Skeletal muscle satellite cell (primary cell): ENCODE data around the gene MAD1L1.

Experiments used
- H3K27me3 ChIP-seq: 2 replicates; pipeline ENCODE4 v1.7.0; 2013; ENCODE audit warnings: low read length; ENCODE audit not compliant: control insufficient read depth, insufficient read depth
- H3K36me3 ChIP-seq: 2 replicates; pipeline ENCODE4 v1.7.0; 2013; ENCODE audit warnings: mild to moderate bottlenecking, control low read depth, low read length; ENCODE audit not compliant: insufficient read depth
- H3K4me1 ChIP-seq: 2 replicates; pipeline ENCODE4 v1.7.0; 2013; ENCODE audit warnings: low read length; ENCODE audit not compliant: control insufficient read depth, insufficient read depth
- H3K4me2 ChIP-seq: 2 replicates; pipeline ENCODE4 v1.7.0; 2013; ENCODE audit warnings: mild to moderate bottlenecking, low read length
- H3K4me3 ChIP-seq: 2 replicates; pipeline ENCODE4 v1.7.0; 2013; ENCODE audit warnings: low read length
- H3K9ac ChIP-seq: 2 replicates; pipeline ENCODE4 v1.7.0; 2013; ENCODE audit warnings: mild to moderate bottlenecking, low read depth, low read length, moderate library complexity
- H3K9me3 ChIP-seq: replicated peaks from 2 replicates; pipeline ENCODE4 v1.7.0; 2013; ENCODE audit warnings: mild to moderate bottlenecking, control low read depth, low read length

The MAD1L1 gene

DNA sequence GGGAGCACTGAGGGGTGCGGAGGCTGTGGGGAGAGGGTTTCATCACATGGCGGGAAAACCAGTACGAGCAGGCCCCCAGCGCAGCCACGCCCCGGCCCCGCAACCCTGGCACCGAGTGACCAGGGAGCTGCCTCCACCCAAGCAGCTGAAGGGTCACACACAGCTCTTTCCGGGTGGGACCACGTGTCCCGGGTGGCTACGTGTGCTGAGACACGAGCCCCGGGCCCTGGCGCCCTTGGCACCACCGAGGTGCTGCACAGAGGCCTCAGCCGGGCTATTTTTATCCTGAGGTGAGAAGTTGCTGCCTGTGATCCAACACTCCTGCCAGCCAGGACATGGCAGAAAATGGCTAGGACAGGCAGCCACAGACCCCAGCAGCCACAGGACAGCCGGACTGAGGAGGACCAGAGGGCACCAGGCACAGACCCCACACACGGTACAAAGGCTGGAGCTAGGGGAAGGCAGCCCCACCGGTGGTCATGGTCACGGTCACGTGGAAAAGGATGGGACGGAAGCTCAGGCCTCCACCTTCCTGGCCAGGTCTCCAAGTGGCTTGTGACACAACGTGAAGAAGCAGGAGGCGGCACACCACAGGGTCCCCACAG lies 223.7 kb downstream of the MAD1L1 start:
- Histone ChIP-seq H3K36me3 (no peaks in the 10 kb centered on the region), H3K4me2 (no peak overlapping the region), H3K9me3 (no peaks in the 10 kb centered on the region), H3K27me3 (no peaks in the 10 kb centered on the region), H3K9ac (no peak overlapping the region), H3K4me3 (no peak overlapping the region), H3K4me1 (no peaks in the 10 kb centered on the region)

DNA sequence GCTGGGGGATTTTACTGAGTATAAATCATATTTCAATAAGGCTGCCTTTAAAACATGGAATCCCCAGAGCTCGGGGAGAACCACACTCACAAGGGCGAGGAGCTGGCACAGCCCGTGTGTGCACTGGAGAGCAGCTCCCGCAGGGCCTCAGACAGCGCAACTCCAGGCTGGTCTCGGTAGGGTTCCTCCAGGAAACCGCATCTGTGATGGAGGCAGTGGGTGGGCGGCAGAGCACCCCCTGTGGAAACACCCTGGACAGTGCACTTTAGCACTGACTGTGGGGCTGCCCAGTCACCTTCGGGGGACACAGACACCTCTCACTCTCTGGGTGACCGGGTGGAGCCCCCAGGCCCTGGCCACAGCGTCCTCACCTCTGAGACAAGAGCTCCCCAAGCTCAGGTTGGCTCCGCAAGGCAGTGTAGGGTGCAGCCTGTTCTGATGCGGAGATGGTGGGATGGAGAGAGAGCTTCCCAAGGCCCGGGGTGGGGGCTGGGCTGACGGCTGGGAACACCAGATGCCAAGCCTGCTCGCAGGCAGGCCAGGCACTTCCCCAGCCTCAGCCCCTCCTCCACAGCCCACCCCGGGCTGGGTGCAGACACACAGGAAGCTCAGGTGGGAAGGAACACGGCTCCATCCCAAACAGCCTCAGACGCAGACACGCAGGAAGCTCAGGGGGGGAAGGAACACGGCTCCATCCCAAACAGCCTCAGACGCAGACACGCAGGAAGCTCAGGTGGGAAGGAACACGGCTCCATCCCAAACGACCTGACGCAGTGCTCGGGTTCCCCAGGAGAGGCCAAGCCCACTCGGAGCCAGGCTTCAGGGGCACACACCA lies 224.4 kb downstream of the MAD1L1 start:
- no peak overlapping the region for H3K4me3 ChIP-seq
- H3K27me3 ChIP-seq, result no peaks in the 10 kb centered on the region
- no peaks in the 10 kb centered on the region for H3K36me3 ChIP-seq
- no peak overlapping the region for H3K9ac ChIP-seq
- no peaks in the 10 kb centered on the region for H3K9me3 ChIP-seq
- no peak overlapping the region for H3K4me2 ChIP-seq
- no peaks in the 10 kb centered on the region for H3K4me1 ChIP-seq

DNA sequence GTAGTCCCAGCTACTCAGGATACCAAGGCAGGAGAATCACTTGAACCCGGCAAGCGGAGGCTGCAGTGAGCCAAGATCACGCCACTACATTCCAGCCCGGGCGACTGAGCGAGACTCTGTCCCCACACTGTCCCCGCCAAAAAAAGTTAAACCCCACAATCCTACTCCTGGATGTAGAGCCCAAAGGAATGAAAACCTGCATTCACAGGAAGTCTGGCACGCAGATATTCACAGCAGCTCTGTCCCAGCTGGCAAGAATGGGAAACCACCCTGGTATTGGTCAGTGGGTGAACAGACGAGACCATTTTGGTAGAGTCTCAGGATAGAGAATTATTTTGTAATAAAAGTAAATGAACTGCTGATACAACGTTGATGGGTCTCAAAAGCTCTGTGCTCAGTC lies 225.2 kb downstream of the MAD1L1 start:
- Histone ChIP-seq H3K4me2 (no peak overlapping the region), H3K4me1 (no peaks in the 10 kb centered on the region), H3K4me3 (no peak overlapping the region), H3K36me3 (no peaks in the 10 kb centered on the region), H3K9ac (no peak overlapping the region), H3K9me3 (no peaks in the 10 kb centered on the region), H3K27me3 (no peaks in the 10 kb centered on the region)

DNA sequence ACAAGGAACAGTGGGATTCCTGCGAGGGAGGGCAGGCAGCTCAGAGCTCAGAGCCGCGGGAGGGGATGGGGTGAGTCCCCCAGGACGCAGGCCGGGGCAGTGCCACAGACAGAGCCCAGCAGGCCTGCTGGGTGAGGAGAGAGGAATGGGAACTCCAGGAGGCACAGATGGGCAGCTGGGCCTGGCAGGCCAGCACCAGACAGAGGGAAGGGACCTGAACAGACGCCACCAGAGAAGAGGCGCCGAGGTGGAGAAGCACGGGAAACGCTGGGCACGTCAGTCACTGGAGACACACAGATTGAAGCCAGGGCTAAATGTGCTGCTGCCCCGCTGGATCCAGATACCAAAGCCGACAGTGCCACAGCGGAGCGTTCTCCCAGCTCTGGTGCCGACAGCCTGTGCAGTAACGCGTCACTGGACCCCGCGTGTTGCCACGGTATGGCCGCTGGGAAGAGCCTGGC lies 225.8 kb downstream of the MAD1L1 start:
- Histone ChIP-seq H3K9me3 (no peaks in the 10 kb centered on the region), H3K4me3 (no peak overlapping the region), H3K4me1 (no peaks in the 10 kb centered on the region), H3K36me3 (no peaks in the 10 kb centered on the region), H3K9ac (no peak overlapping the region), H3K4me2 (no peak overlapping the region), H3K27me3 (no peaks in the 10 kb centered on the region)

DNA sequence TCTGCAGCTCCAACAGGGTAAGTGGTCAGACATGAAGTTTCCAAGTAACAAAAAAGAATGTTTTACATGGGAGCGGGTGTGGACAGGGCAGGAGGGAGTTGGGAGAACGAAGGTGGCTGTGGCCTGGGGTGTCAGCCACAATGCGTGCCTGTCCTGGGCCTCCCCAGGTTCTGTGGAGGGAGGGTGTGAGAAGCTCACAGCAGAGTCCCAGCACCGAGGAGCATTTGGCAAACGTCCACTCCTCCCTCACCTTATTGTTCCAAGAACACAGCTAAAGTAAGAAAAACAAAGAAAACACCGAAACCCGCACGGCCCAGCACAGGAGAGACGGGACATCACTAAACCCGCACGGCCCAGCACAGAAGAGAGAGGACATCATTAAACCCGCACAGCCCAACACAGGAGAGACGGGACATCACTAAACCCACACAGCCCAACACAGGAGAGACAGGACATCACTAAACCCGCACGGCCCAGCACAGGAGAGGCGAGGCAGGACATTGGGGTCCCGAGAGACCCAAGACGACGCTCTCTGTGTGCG lies 226.4 kb downstream of the MAD1L1 start:
- Histone ChIP-seq H3K4me1 (no peaks in the 10 kb centered on the region), H3K4me2 (no peak overlapping the region), H3K36me3 (no peaks in the 10 kb centered on the region), H3K9me3 (no peaks in the 10 kb centered on the region), H3K4me3 (no peak overlapping the region), H3K27me3 (no peaks in the 10 kb centered on the region), H3K9ac (no peak overlapping the region)

DNA sequence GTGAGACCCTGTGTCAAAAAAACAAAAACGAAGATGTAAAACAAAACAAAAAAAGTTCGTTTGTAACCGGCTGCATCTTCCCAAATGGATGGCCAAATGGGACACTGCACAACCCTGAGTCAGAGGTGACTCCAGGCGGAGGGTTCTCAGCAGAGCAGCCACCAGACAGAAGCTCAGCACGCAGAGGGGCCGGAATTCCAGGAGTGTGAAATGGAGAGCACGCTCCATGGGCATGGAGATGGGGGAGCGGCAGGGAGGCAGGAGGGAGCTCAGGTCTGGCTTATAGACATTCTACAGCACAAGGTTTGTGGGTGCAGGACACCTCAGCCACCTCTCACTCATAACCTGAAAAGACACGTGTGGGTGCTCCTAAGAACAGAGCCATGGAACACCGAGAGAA lies 227.0 kb downstream of the MAD1L1 start:
- H3K4me3 ChIP-seq, result no peak overlapping the region
- H3K36me3 ChIP-seq, result no peaks in the 10 kb centered on the region
- no peaks in the 10 kb centered on the region for H3K27me3 ChIP-seq
- no peaks in the 10 kb centered on the region for H3K4me1 ChIP-seq
- no peaks in the 10 kb centered on the region for H3K9me3 ChIP-seq
- no peak overlapping the region for H3K4me2 ChIP-seq
- H3K9ac ChIP-seq, result no peak overlapping the region

DNA sequence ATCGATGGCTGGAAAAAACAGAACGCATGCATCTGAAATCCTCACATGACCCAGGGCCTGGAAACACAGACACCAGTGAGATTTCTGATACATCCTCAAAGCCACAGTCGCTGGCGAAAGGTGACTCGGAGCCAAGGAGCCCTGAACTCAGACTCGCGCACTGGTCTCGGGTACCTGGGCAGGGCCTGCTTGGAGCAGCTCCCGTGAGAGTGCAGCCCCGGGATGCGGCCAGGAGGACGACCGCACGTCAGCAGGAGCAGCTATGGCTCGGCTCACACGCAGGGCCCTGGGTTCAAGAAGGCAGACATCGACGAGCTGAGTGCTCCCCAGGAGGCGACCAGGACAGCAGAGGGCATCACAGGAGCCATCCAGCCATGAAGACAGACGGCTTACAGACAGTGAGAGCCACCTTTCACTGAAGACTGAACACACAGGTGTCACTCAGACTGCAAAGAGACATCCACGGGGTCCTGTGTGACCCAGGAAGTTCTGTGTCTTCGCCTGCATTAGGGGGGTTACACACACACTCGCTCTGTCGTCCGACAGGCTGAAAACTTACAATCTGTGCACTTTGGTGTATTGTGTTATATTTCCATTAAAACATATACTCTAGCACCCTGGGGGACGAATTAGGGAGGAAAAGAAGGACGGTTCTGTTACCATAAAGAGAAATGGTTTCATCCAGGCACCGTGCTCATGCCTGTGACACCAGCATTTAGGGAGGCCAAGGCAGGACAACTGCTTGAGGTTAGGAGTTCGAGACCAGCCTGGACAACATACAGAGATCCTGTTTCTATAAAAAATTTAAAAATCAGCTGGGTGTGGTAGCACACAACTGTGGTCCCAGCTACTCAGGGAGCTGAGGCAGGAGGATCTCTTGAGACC lies 227.7 kb downstream of the MAD1L1 start:
- H3K4me3 ChIP-seq, result no peak overlapping the region
- no peaks in the 10 kb centered on the region for H3K27me3 ChIP-seq
- no peak overlapping the region for H3K9ac ChIP-seq
- H3K4me2 ChIP-seq, result no peak overlapping the region
- H3K9me3 ChIP-seq, result no peaks in the 10 kb centered on the region
- no peaks in the 10 kb centered on the region for H3K36me3 ChIP-seq
- no peaks in the 10 kb centered on the region for H3K4me1 ChIP-seq

DNA sequence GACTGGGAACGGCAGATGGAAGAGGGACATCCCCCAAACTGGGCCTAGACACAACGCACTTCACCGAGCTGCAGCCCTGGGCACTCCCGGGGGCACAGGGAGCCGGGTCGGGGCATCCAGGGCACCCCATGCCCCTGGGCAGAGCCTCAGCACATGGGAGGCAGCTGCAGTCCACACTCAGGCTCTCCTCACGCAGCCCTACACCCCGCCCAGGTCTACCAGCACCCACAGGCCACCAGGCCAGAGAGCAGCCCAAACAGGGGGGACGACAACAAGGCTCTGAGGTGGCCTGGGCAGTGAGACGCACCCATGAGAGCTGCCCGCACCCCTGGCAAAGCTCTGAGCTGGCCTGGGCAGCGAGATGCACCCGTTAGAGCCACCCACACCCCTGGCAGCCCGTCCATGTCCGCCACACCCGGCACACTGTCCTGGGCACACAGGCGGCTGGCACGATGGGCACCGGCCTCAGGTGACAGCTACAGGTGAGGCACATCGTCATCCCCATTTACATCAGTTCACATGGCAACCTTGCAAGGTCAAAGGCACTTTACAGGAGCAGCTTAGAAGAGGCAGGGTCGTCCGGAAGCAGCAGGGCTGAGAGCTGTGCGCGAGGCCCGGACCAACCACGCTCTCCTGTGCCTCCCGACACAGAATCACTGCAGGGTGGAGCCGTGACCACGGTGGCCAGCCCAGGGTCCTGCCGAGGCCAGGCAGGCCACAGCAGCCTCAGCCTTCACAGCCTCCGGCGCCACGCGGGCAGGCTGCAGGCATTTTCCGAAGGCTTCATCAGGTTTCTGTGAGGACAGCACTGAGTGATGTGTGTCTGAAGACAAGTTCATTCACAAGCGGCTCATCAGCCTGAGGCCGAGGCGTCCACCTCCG lies 228.6 kb downstream of the MAD1L1 start:
- no peaks in the 10 kb centered on the region for H3K4me1 ChIP-seq
- no peak overlapping the region for H3K4me3 ChIP-seq
- H3K4me2 ChIP-seq, result no peak overlapping the region
- no peak overlapping the region for H3K9ac ChIP-seq
- no peaks in the 10 kb centered on the region for H3K9me3 ChIP-seq
- H3K27me3 ChIP-seq, result no peaks in the 10 kb centered on the region
- H3K36me3 ChIP-seq, result no peaks in the 10 kb centered on the region

DNA sequence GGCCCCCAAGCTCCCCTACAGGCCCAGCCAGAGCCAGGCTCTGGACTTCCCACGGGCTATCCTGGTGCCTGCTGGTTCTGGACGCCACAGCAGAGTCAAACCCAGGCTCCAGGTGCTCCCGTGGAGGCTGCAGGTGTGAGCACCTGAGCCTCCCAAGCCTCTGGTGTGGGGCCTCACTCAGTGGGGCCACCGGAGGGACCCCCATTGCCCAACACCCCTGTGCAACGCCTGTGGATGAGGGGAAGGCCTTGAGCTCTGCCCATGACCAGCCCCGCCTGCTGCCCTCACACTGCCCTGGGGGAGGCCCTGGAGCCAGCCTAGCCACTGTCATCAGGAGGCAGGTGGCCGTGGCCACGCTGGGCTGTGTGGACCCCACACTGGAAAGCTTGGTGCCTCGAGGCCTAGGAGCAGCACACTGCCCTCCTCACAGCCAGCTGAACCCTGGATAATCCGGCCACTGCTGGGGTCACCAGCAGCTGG lies 229.3 kb downstream of the MAD1L1 start:
- Histone ChIP-seq H3K4me2 (no peak overlapping the region), H3K36me3 (no peaks in the 10 kb centered on the region)

DNA sequence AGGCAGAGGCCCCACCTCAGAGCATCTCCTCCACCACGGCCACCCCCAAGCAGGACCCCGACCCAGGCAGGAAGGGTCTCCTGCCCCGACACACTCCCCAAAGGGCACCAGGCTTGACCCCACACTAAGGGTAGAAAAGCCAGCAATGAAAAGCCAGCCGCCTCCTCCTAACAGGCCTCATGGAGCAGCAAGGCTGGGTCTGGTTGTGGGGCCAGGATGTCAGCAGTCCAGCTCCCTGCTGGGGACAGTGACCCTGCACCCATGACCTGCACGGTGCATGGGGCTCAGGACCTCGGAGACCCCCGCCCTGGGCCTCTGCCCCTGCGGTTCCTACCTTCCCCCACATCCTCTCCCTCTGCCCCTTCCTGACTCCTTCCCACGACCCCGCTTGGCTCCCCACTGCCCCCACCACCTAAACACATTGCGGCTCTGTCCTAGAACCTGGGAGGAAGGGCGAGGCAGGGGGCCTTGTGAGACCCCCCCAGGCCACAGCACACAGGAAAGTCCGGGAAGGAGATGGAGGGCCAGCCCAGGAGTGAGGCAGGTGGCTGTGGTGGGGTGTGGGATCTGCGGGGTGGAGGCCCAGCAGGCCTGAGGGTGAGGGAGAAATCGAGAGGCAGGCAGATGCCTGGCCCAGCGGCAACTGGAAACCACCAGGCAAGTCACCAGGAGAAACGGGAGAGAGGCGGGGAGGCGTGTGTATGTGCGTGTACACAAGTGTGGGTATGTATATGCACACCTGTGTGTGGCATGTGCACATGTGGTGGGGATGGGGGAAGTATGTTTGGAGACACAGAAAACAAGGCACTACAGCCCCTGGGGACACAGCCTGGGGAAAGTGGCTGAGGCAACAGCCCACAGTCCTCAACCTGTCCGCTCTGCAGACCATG lies 229.9 kb downstream of the MAD1L1 start:
- no peaks in the 10 kb centered on the region for H3K27me3 ChIP-seq

More for the DNA sequence above, 229.3 kb downstream of the MAD1L1 start:
- no peaks in the 10 kb centered on the region for H3K4me1 ChIP-seq
- H3K27me3 ChIP-seq, result no peaks in the 10 kb centered on the region
- no peaks in the 10 kb centered on the region for H3K9me3 ChIP-seq
- no peak overlapping the region for H3K9ac ChIP-seq
- no peak overlapping the region for H3K4me3 ChIP-seq

More for the DNA sequence above, 229.9 kb downstream of the MAD1L1 start:
- no peak overlapping the region for H3K4me3 ChIP-seq
- no peaks in the 10 kb centered on the region for H3K36me3 ChIP-seq
- H3K4me2 ChIP-seq, result no peak overlapping the region
- no peak overlapping the region for H3K9ac ChIP-seq
- no peaks in the 10 kb centered on the region for H3K4me1 ChIP-seq
- no peaks in the 10 kb centered on the region for H3K9me3 ChIP-seq
